ENCODE data around the gene FBXL15.

DNA sequence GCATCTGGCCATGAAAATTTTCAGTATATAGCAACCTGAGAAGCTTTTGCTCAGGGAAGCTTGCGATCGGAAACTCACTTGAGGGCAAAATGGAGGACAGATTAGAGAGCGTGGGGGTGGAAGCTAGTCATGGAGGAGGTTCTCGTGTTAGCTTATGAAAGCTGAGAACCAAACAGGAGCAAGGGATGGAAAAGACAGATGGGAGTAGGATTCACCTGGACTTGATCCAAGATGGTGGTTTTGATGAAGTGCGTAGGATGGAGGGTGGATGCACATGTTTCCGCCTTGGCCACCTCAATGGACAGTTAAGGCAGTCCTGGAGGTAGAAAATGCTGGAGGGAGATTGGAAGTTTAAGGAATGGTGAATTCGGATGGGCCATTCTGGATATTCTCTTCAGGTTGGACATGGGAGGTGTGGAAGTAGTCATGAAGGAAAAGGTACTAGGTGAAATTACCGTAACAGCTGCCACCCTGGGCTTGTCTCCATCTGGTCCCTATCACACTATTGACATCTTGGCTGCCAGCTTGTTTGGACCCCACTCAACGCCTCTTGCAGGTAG lies 37.0 kb downstream of the FBXL15 start:
- no peak for TF ChIP-seq REST (IDR thresholded peaks at IDR 0.05; ENCODE audit: low read depth)
- no peak for TF ChIP-seq TAF1 (IDR thresholded peaks at IDR 0.05; ENCODE audit: low read depth)
- no peak for TF ChIP-seq TCF12 (IDR thresholded peaks at IDR 0.05; ENCODE audit: low read depth)
- TF ChIP-seq FOXM1 (IDR thresholded peaks at IDR 0.05; ENCODE audit: borderline replicate concordance, low read depth): no peak
- no peak for TF ChIP-seq CEBPB (IDR thresholded peaks at IDR 0.05)
- TF ChIP-seq CREB1 (IDR thresholded peaks at IDR 0.05; ENCODE audit: low read depth): no peak
- TF ChIP-seq NFIC (IDR thresholded peaks at IDR 0.05): no peak
- TF ChIP-seq RAD21 (IDR thresholded peaks at IDR 0.05; ENCODE audit: low read depth): no peak
- TF ChIP-seq, protein P1, sequence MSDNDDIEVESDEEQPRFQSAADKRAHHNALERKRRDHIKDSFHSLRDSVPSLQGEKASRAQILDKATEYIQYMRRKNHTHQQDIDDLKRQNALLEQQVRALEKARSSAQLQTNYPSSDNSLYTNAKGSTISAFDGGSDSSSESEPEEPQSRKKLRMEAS (IDR thresholded peaks at IDR 0.05): no peak
- no peak for TF ChIP-seq YY1 (IDR thresholded peaks at IDR 0.05; ENCODE audit: low read depth)
- no peak for TF ChIP-seq TEAD4 (IDR thresholded peaks at IDR 0.05)

All from Ishikawa (cell line).